HCT116 (cell line): ENCODE data around the gene TJP3.

Experiments used
- CTCF ChIP-seq, 3 experiments: fragments of 200-600 bp in 1 of 3; sonication (generic) in 1 of 3; IDR thresholded peaks in 2 of 3; conservative IDR thresholded peaks in 1 of 3; 2 replicates each; pipeline ENCODE4 v1.5.1; 2012 to 2017; ENCODE audit warnings: low read depth in 2 of 3, low read length in 2 of 3, antibody characterized with exemption in 1 of 3, borderline replicate concordance in 1 of 3, control low read depth in 1 of 3, mild to moderate bottlenecking in 1 of 3, mixed read lengths in 1 of 3, mixed run types in 1 of 3, moderate library complexity in 1 of 3; ENCODE audit not compliant: insufficient read depth in 1 of 3
- EZH2 ChIP-seq: fragments of 200-600 bp; sonication (generic); IDR thresholded peaks from 2 replicates; pipeline ENCODE4 v1.6.1; 2017; ENCODE audit warnings: antibody characterized with exemption, mixed run types
- FOSL1 ChIP-seq: IDR thresholded peaks from 2 replicates; pipeline ENCODE4 v1.6.1; 2012; ENCODE audit warnings: low read depth
- POLR2A ChIP-seq: IDR thresholded peaks from 2 replicates; pipeline ENCODE4 v1.7.0; 2011; ENCODE audit warnings: borderline replicate concordance; ENCODE audit not compliant: insufficient read depth, insufficient read length; ENCODE audit errors: extremely low read depth
- RAD21 ChIP-seq: IDR thresholded peaks from 2 replicates; pipeline ENCODE4 v1.6.1; 2012; ENCODE audit warnings: low read depth, mild to moderate bottlenecking
- YY1 ChIP-seq: IDR thresholded peaks from 2 replicates; pipeline ENCODE4 v1.6.1; 2011; ENCODE audit warnings: low read length, low read depth, moderate library complexity, mild to moderate bottlenecking; ENCODE audit not compliant: insufficient replicate concordance; ENCODE audit errors: extremely low read depth

DNA sequence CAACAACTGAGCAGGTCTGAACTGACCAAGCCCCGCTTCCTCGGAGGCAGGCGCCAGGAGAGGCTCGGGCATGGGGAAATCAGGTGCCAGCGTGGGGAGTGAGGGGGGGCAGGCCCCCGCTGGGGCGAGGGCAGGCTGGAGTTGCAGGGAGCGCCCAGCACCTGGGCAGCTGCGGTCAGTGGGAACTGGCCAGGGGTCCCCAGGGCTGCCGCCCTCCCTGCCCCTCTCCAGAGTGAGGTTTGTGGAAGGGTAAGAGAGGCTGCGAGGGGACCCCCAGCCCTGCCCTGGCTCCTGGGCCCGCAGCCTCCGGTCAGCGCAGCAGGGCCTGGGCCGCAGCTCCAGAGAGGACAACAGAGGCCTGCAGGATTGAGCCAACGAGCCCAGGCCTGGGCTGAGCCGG, 40.4 kb upstream of the TJP3 start:
- TF ChIP-seq RAD21 = no peak
- TF ChIP-seq CTCF (IDR thresholded peaks at IDR 0.05 in 2 of 3, conservative IDR thresholded peaks at IDR 0.05 in 1 of 3; ENCODE audit: borderline replicate concordance in 1 of 3, insufficient read depth in 1 of 3, low read depth in 2 of 3, low read length in 2 of 3) = no peak
- no peak for TF ChIP-seq FOSL1
- TF ChIP-seq YY1 = no peak
- no peak for TF ChIP-seq EZH2
- no peak for TF ChIP-seq POLR2A
